Progenitor cell of endocrine pancreas (in vitro differentiated cells): ENCODE results near the gene OSGEP. TPM values are rescaled to one million over a fixed set of nuclear protein-coding genes. Genes with fewer than 3 reads are reported as not detected.

Experiments used
- DNase-seq: peaks from one replicate; pipeline ENCODE4 v3.0.0; 2021; ENCODE audit warnings: low spot score; ENCODE audit not compliant: unreplicated experiment
- H3K27ac Mint-ChIP-seq: 2 replicates; pipeline ENCODE4 v1.8.0; 2021; ENCODE audit warnings: mild to moderate bottlenecking, moderate library complexity, mixed read lengths
- H3K27me3 Mint-ChIP-seq: 2 replicates; pipeline ENCODE4 v1.8.0; 2021; ENCODE audit warnings: mixed read lengths
- H3K36me3 Mint-ChIP-seq: 2 replicates; pipeline ENCODE4 v1.8.0; 2022; ENCODE audit warnings: mixed read lengths; ENCODE audit not compliant: insufficient read depth
- H3K4me1 Mint-ChIP-seq: 2 replicates; pipeline ENCODE4 v1.8.0; 2021; ENCODE audit warnings: low read depth, mixed read lengths
- H3K4me3 Mint-ChIP-seq: 2 replicates; pipeline ENCODE4 v1.8.0; 2021; ENCODE audit warnings: low read depth, mild to moderate bottlenecking, moderate library complexity, mixed read lengths
- H3K9me3 Mint-ChIP-seq: 2 replicates; pipeline ENCODE4 v1.8.0; 2021; ENCODE audit warnings: low read depth, mixed read lengths
- CTCF ChIP-seq: fragments of 200-600 bp; sonication (generic); IDR thresholded peaks from one replicate; pipeline ENCODE4 v1.5.0; 2021; ENCODE audit warnings: antibody characterized with exemption, mild to moderate bottlenecking; ENCODE audit not compliant: unreplicated experiment
- total RNA-seq: library from RNA; stranded (reverse); gene quantifications from 2 replicates; pipeline ENCODE4 v1.2.1, GENCODE V29; 2021

Gene OSGEP
- total RNA-seq, 1 donor from 2014 or later: 89.0 TPM

GRCh38 chr14:20403521-20403920, 51.1 kb downstream of the OSGEP start:
- Mint-ChIP-seq H3K36me3 (peaks cover 19% of the 10 kb centered on the region), H3K9me3 (no peaks in the 10 kb centered on the region), H3K4me1 (no peaks in the 10 kb centered on the region), H3K27me3 (no peaks in the 10 kb centered on the region), H3K4me3 (no peak overlapping the region), H3K27ac (no peak overlapping the region)
- TF ChIP-seq CTCF: no peak
- DNase-seq: no peak

- H3K36me3 Mint-ChIP-seq: peaks cover 21% of the 10 kb centered on the region
- H3K27ac Mint-ChIP-seq: peak overlapping the region; percentile 73
- H3K4me1 Mint-ChIP-seq: no peaks in the 10 kb centered on the region
- no peak for DNase-seq
- no peaks in the 10 kb centered on the region for H3K9me3 Mint-ChIP-seq
- no peaks in the 10 kb centered on the region for H3K27me3 Mint-ChIP-seq
- no peak for TF ChIP-seq CTCF
- no peak overlapping the region for H3K4me3 Mint-ChIP-seq
Observed at GRCh38 chr14:20400965-20401593, 53.5 kb downstream of the OSGEP start.

GRCh38 chr14:20400589-20400964, 54.0 kb downstream of the OSGEP start:
- H3K27me3 Mint-ChIP-seq: no peaks in the 10 kb centered on the region
- peak overlapping the region; percentile 73 for H3K27ac Mint-ChIP-seq
- no peak for TF ChIP-seq CTCF
- no peak for DNase-seq
- H3K9me3 Mint-ChIP-seq: no peaks in the 10 kb centered on the region
- H3K4me1 Mint-ChIP-seq: no peaks in the 10 kb centered on the region
- peaks cover 21% of the 10 kb centered on the region for H3K36me3 Mint-ChIP-seq
- H3K4me3 Mint-ChIP-seq: no peak overlapping the region

GRCh38 chr14:20397511-20397910, 57.1 kb downstream of the OSGEP start:
- TF ChIP-seq CTCF: no peak
- no peaks in the 10 kb centered on the region for H3K9me3 Mint-ChIP-seq
- H3K27me3 Mint-ChIP-seq: no peaks in the 10 kb centered on the region
- no peak overlapping the region for H3K4me3 Mint-ChIP-seq
- H3K4me1 Mint-ChIP-seq: no peaks in the 10 kb centered on the region
- no peak overlapping the region for H3K27ac Mint-ChIP-seq
- DNase-seq: no peak
- peaks cover 21% of the 10 kb centered on the region for H3K36me3 Mint-ChIP-seq

Other genes with a start within 250 kb of the OSGEP start
- not detected in 2 replicates for gene OR11H6, start 231.1 kb downstream of the OSGEP start, total RNA-seq
- gene OR11H7, start 225.8 kb downstream of the OSGEP start, total RNA-seq: not detected in 2 replicates
- gene OR11H4, start 215.5 kb downstream of the OSGEP start, total RNA-seq: not detected in 2 replicates
- gene TTC5, start 148.9 kb downstream of the OSGEP start, total RNA-seq: 29.4 and 30.0 TPM in 2 replicates
- 112 and 122 TPM in 2 replicates for gene CCNB1IP1, start 121.5 kb downstream of the OSGEP start, total RNA-seq
- 32.2 and 35.6 TPM in 2 replicates for gene PARP2, start 111.2 kb downstream of the OSGEP start, total RNA-seq
- 26.5 and 28.5 TPM in 2 replicates for gene TEP1, start 41.3 kb downstream of the OSGEP start, total RNA-seq
- gene KLHL33, start 18.6 kb downstream of the OSGEP start, total RNA-seq: 0.04 and 0.05 TPM in 2 replicates
- 309 and 322 TPM in 2 replicates for gene APEX1, start 414 bp upstream of the OSGEP start, total RNA-seq
- 41.1 and 45.6 TPM in 2 replicates for gene PIP4P1, start 6.6 kb upstream of the OSGEP start, total RNA-seq
- gene PNP, start 14.6 kb upstream of the OSGEP start, total RNA-seq: 45.9 and 48.9 TPM in 2 replicates
- 1.3 and 1.5 TPM in 2 replicates for gene RNASE10, start 50.7 kb upstream of the OSGEP start, total RNA-seq
- gene RNASE9, start 106.2 kb upstream of the OSGEP start, total RNA-seq: not detected in 2 replicates
- not detected in 2 replicates for gene RNASE11, start 133.2 kb upstream of the OSGEP start, total RNA-seq
- not detected in 2 replicates for gene RNASE12, start 136.6 kb upstream of the OSGEP start, total RNA-seq
- gene OR6S1, start 186.9 kb upstream of the OSGEP start, total RNA-seq: not detected in 2 replicates
- gene RNASE4, start 229.7 kb upstream of the OSGEP start, total RNA-seq: 5.7 TPM in 2 replicates
- gene ANG, start 234.0 kb upstream of the OSGEP start, total RNA-seq: 8.0 and 8.3 TPM in 2 replicates